WTC11 (cell line): ENCODE data around the gene MAPKAP1. TPM values are rescaled to one million over a fixed set of nuclear protein-coding genes. Genes with fewer than 3 reads are reported as not detected.

ENCODE experiments used
- ATAC-seq: fragments of 200-7000 bp; cut with Tn5 transposase; 2 replicates; pipeline ENCODE4 v1.10.0; 2021; ENCODE audit warnings: mild to moderate bottlenecking, moderate library complexity
- CTCF ChIA-PET: fragments of 300-600 bp; sonication (Branson Sonifier 250); formaldehyde crosslinking; loops from one replicate; lab custom pipeline; 2021; ENCODE audit warnings: antibody characterized with exemption; lab: Charles Lee
- POLR2A ChIA-PET: fragments of 350-600 bp; sonication (Branson Sonifier 250); formaldehyde crosslinking; loops from one replicate; lab custom pipeline; 2021; ENCODE audit warnings: antibody characterized with exemption; lab: Charles Lee
- DNase-seq: peaks from one replicate; pipeline ENCODE4 v3.0.0; 2021; ENCODE audit warnings: low spot score
- H3K27ac Mint-ChIP-seq: 2 replicates; pipeline ENCODE4 v1.8.0; 2021; ENCODE audit warnings: mixed read lengths
- H3K27me3 Mint-ChIP-seq: 2 replicates; pipeline ENCODE4 v1.8.0; 2021; ENCODE audit warnings: low read depth, mild to moderate bottlenecking, moderate library complexity, mixed read lengths
- H3K36me3 Mint-ChIP-seq: 2 replicates; pipeline ENCODE4 v1.8.0; 2021; ENCODE audit warnings: mixed read lengths
- H3K4me1 Mint-ChIP-seq: 2 replicates; pipeline ENCODE4 v1.8.0; 2022; ENCODE audit warnings: mixed read lengths
- H3K4me3 Mint-ChIP-seq: 2 replicates; pipeline ENCODE4 v1.8.0; 2021; ENCODE audit warnings: mild to moderate bottlenecking, moderate library complexity, mixed read lengths
- H3K9me3 Mint-ChIP-seq: 2 replicates; pipeline ENCODE4 v1.8.0; 2021; ENCODE audit warnings: mixed read lengths
- ARID4B ChIP-seq: sonication (generic); formaldehyde crosslinking; IDR thresholded peaks from 2 replicates; pipeline ENCODE4 v1.8.0; 2023; ENCODE audit warnings: missing genetic modification reagents, mild to moderate bottlenecking, borderline replicate concordance
- E2F4 ChIP-seq: sonication (generic); formaldehyde crosslinking; IDR thresholded peaks from 2 replicates; pipeline ENCODE4 v1.8.1; 2022; ENCODE audit warnings: low read depth, mild to moderate bottlenecking, moderate library complexity, missing genetic modification reagents, borderline replicate concordance
- E2F5 ChIP-seq: sonication (generic); formaldehyde crosslinking; IDR thresholded peaks from 2 replicates; pipeline ENCODE4 v1.8.1; 2022; ENCODE audit warnings: mild to moderate bottlenecking, moderate library complexity, missing genetic modification reagents
- FOXP1 ChIP-seq: sonication (generic); formaldehyde crosslinking; IDR thresholded peaks from 2 replicates; pipeline ENCODE4 v1.8.0; 2022; ENCODE audit warnings: missing genetic modification reagents, mild to moderate bottlenecking, moderate library complexity, borderline replicate concordance
- KAT7 ChIP-seq: sonication (generic); formaldehyde crosslinking; IDR thresholded peaks from 2 replicates; pipeline ENCODE4 v1.8.1; 2023; ENCODE audit warnings: missing genetic modification reagents, mild to moderate bottlenecking, borderline replicate concordance
- MLX ChIP-seq: sonication (generic); formaldehyde crosslinking; IDR thresholded peaks from 2 replicates; pipeline ENCODE4 v1.8.1; 2023; ENCODE audit warnings: mild to moderate bottlenecking, missing genetic modification reagents, moderate library complexity
- NFATC4 ChIP-seq: fragments of 250-450 bp; sonication (Bioruptor Pico); IDR thresholded peaks from 2 replicates; pipeline ENCODE4 v1.9.0; 2021; ENCODE audit warnings: mild to moderate bottlenecking
- NFYB ChIP-seq: sonication (generic); formaldehyde crosslinking; conservative IDR thresholded peaks from 2 replicates; pipeline ENCODE4 v1.8.0; 2022; ENCODE audit warnings: low read depth, missing genetic modification reagents
- NR1H2 ChIP-seq: sonication (generic); formaldehyde crosslinking; IDR thresholded peaks from 2 replicates; pipeline ENCODE4 v1.9.0; 2021; ENCODE audit warnings: mild to moderate bottlenecking, moderate library complexity, missing genetic modification reagents
- PREB ChIP-seq: sonication (generic); formaldehyde crosslinking; IDR thresholded peaks from 2 replicates; pipeline ENCODE4 v1.8.1; 2022; ENCODE audit warnings: mild to moderate bottlenecking, missing genetic modification reagents, moderate library complexity, borderline replicate concordance
- RORB ChIP-seq: fragments of 250-450 bp; sonication (Bioruptor Pico); IDR thresholded peaks from 2 replicates; pipeline ENCODE4 v1.9.0; 2021; ENCODE audit warnings: mild to moderate bottlenecking
- SMAD3 ChIP-seq: sonication (generic); formaldehyde crosslinking; IDR thresholded peaks from 2 replicates; pipeline ENCODE4 v1.8.0; 2022; ENCODE audit warnings: missing genetic modification reagents, mild to moderate bottlenecking, borderline replicate concordance
- SMAD4 ChIP-seq: sonication (generic); formaldehyde crosslinking; IDR thresholded peaks from 2 replicates; pipeline ENCODE4 v1.8.0; 2022; ENCODE audit warnings: mild to moderate bottlenecking, missing genetic modification reagents
- TCF7 ChIP-seq: sonication (generic); formaldehyde crosslinking; IDR thresholded peaks from 2 replicates; pipeline ENCODE4 v1.8.0; 2022; ENCODE audit warnings: mild to moderate bottlenecking, low read depth, missing genetic modification reagents, moderate library complexity
- USF1 ChIP-seq: sonication (generic); formaldehyde crosslinking; IDR thresholded peaks from 2 replicates; pipeline ENCODE4 v1.8.0; 2022; ENCODE audit warnings: mild to moderate bottlenecking, missing genetic modification reagents
- ZBTB21 ChIP-seq: sonication (generic); formaldehyde crosslinking; IDR thresholded peaks from 2 replicates; pipeline ENCODE4 v1.8.1; 2023; ENCODE audit warnings: mild to moderate bottlenecking, missing genetic modification reagents, borderline replicate concordance
- ZBTB43 ChIP-seq: sonication (generic); formaldehyde crosslinking; IDR thresholded peaks from 2 replicates; pipeline ENCODE4 v1.8.1; 2023; ENCODE audit warnings: mild to moderate bottlenecking, missing genetic modification reagents
- ZNF219 ChIP-seq: sonication (generic); formaldehyde crosslinking; IDR thresholded peaks from 2 replicates; pipeline ENCODE4 v1.8.0; 2023; ENCODE audit warnings: missing genetic modification reagents, mild to moderate bottlenecking, borderline replicate concordance
- ZNF281 ChIP-seq: sonication (generic); formaldehyde crosslinking; IDR thresholded peaks from 2 replicates; pipeline ENCODE4 v1.8.0; 2023; ENCODE audit warnings: mild to moderate bottlenecking, missing genetic modification reagents
- ZNF416 ChIP-seq: fragments of 250-450 bp; sonication (Bioruptor Pico); IDR thresholded peaks from 2 replicates; pipeline ENCODE4 v1.9.0; 2021; ENCODE audit warnings: mild to moderate bottlenecking, inconsistent platforms
- total RNA-seq: library from RNA; stranded (reverse); gene quantifications from 3 replicates; pipeline ENCODE4 v1.2.3, GENCODE V29; 2021

Gene MAPKAP1
- total RNA-seq, 1 experiment from 2014 or later = 111 TPM

- no peak for TF ChIP-seq PREB (CRISPR knock-in tag)
- no peak for TF ChIP-seq ZNF219
- TF ChIP-seq MLX (CRISPR knock-in tag) = no peak
- no peak for TF ChIP-seq KAT7 (CRISPR knock-in tag)
- no peak for TF ChIP-seq E2F5 (CRISPR knock-in tag)
- no peak for TF ChIP-seq ZNF416 (CRISPR knock-in tag)
- no peak for TF ChIP-seq NFYB
Measured at GRCh38 chr9:125752070-125752628, 45.1 kb upstream of the MAPKAP1 start (continued).

- ChIA-PET POLR2A (interaction anchor here (1.0 kb wide), 1 partner anchor 44 kb away, joined by 3 read pairs; the partner anchor contains the start of gene MAPKAP1), CTCF (interaction anchor here (0.6 to 0.7 kb wide), 2 partner anchors 8 to 711 kb away, joined by 3 read pairs; no protein-coding TSS in a partner anchor)
- H3K27ac Mint-ChIP-seq = peak overlapping the region; percentile 9; the same call in 1 of the 2 replicates
- no peaks in the 10 kb centered on the region for H3K9me3 Mint-ChIP-seq
- DNase-seq (no peak), ATAC-seq (no peak)
- peaks cover 68% of the 10 kb centered on the region for H3K4me1 Mint-ChIP-seq
- peaks cover 1% of the 10 kb centered on the region for H3K27me3 Mint-ChIP-seq
- H3K4me3 Mint-ChIP-seq = peak overlapping the region; percentile 89
- peaks cover 8% of the 10 kb centered on the region for H3K36me3 Mint-ChIP-seq
- TF ChIP-seq ZBTB43 (CRISPR knock-in tag) (no peak), USF1 (CRISPR knock-in tag) (no peak), TCF7 (no peak), PREB (CRISPR knock-in tag) (no peak), SMAD3 (CRISPR knock-in tag) (no peak), ZBTB21 (no peak), ZNF416 (CRISPR knock-in tag) (no peak), SMAD4 (CRISPR knock-in tag) (no peak), FOXP1 (CRISPR knock-in tag) (no peak), ZNF281 (CRISPR knock-in tag) (no peak), NFATC4 (CRISPR knock-in tag) (no peak), RORB (CRISPR knock-in tag) (no peak), E2F4 (CRISPR knock-in tag) (no peak), NR1H2 (CRISPR knock-in tag) (no peak), ARID4B (no peak)
Measured at GRCh38 chr9:125750627-125751011, 43.6 kb upstream of the MAPKAP1 start.
